ENCODE results near the gene PIM2.
"Not testable (repeated sequence)": the region's sequence is repeated elsewhere in the genome, so short reads cannot be mapped to it uniquely, and the experiment has no call there.

Gene PIM2

GRCh38 chrX:48890296-48890925, 28.4 kb downstream of the PIM2 start:
- Mint-ChIP-seq H3K36me3 (ENCODE audit: low read depth) (peaks cover 3% of the 10 kb centered on the region), H3K4me1 (ENCODE audit: low read depth) (peaks cover 16% of the 10 kb centered on the region), H3K27me3 (no peaks in the 10 kb centered on the region), H3K9me3 (no peaks in the 10 kb centered on the region), H3K4me3 (peak overlapping the region; percentile 75), H3K27ac (peak overlapping the region; percentile 78)

- H3K4me3 Mint-ChIP-seq; H3K36me3 Mint-ChIP-seq (ENCODE audit: low read depth); H3K27ac Mint-ChIP-seq; H3K9me3 Mint-ChIP-seq; H3K4me1 Mint-ChIP-seq (ENCODE audit: low read depth); H3K27me3 Mint-ChIP-seq: not testable (repeated sequence)
These were observed 32.2 kb downstream of the PIM2 start for GRCh38 chrX:48886586-48886985.

GRCh38 chrX:48883729-48884128, 35.1 kb downstream of the PIM2 start:
- Mint-ChIP-seq H3K27ac (no peak overlapping the region), H3K4me3 (no peak overlapping the region), H3K4me1 (ENCODE audit: low read depth) (no peaks in the 10 kb centered on the region), H3K9me3 (no peaks in the 10 kb centered on the region), H3K27me3 (no peaks in the 10 kb centered on the region), H3K36me3 (ENCODE audit: low read depth) (no peaks in the 10 kb centered on the region)

- not testable (repeated sequence) for H3K27ac Mint-ChIP-seq
These were observed 41.9 kb downstream of the PIM2 start for GRCh38 chrX:48876944-48877343.

GRCh38 chrX:48872017-48872416, 46.8 kb downstream of the PIM2 start:
- not testable (repeated sequence) for H3K9me3 Mint-ChIP-seq; H3K4me1 Mint-ChIP-seq (ENCODE audit: low read depth); H3K4me3 Mint-ChIP-seq; H3K27ac Mint-ChIP-seq; H3K36me3 Mint-ChIP-seq (ENCODE audit: low read depth); H3K27me3 Mint-ChIP-seq

More at GRCh38 chrX:48876944-48877343, 41.9 kb downstream of the PIM2 start:
- H3K36me3 Mint-ChIP-seq (ENCODE audit: low read depth); H3K4me1 Mint-ChIP-seq (ENCODE audit: low read depth); H3K4me3 Mint-ChIP-seq; H3K27me3 Mint-ChIP-seq; H3K9me3 Mint-ChIP-seq: not testable (repeated sequence)

GRCh38 chrX:48864210-48864609, 54.6 kb downstream of the PIM2 start:
- Mint-ChIP-seq H3K4me3 (no peak overlapping the region), H3K36me3 (ENCODE audit: low read depth) (no peaks in the 10 kb centered on the region), H3K27ac (no peak overlapping the region), H3K4me1 (ENCODE audit: low read depth) (no peaks in the 10 kb centered on the region), H3K27me3 (no peaks in the 10 kb centered on the region), H3K9me3 (no peaks in the 10 kb centered on the region)
